ENCODE data around the gene NEDD4L.
A peak's percentile ranks its signal among the peaks of the same experiment; 100 is the strongest.

DNA sequence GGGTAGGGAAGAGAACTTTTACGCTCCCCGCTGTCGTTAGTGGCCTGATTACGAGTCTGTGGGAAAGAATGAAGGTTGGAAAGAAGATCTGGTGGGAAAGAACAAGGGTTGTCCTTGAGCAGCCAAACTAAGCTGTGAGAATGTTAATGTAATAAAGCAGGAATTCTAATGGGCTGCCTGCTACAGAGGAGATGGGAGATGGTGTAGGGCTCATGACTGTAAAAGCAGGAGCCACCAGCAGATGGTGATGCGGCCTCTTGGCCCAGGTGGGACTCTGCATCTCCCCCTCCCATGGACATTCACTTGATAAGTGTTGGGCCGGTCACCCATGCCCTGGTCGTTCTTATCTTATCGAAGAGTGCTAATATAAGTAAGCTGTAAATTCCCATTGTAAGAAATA, 150.0 kb downstream of the NEDD4L start:
- TF ChIP-seq RFX5 (IDR thresholded peaks at IDR 0.05; ENCODE audit: low read depth, low read length) (no peak), REST (IDR thresholded peaks at IDR 0.05; ENCODE audit: low read depth, low read length) (no peak), CTCF (IDR thresholded peaks at IDR 0.05 in 2 of 3, conservative IDR thresholded peaks at IDR 0.05 in 1 of 3; ENCODE audit: control insufficient read depth in 2 of 3, extremely low read depth in 1 of 3, insufficient read depth in 1 of 3, low read depth in 3 of 3, low read length in 3 of 3) (peak in 2 of 3 experiments; percentile 29 to 50; a peak in 3 of 6 replicates), ZBTB4 (CRISPR knock-in tag; IDR thresholded peaks at IDR 0.05) (no peak)
